NCI-H2196 (cell line): ENCODE data around the gene MAPKAPK2.
A peak's percentile ranks its signal among the peaks of the same experiment; 100 is the strongest.

Experiments used
- DNase-seq: peaks from one replicate; lab custom pipeline; 2025; ENCODE audit not compliant: unreplicated experiment; lab: John Stamatoyannopoulos, UW

The MAPKAPK2 gene

DNA sequence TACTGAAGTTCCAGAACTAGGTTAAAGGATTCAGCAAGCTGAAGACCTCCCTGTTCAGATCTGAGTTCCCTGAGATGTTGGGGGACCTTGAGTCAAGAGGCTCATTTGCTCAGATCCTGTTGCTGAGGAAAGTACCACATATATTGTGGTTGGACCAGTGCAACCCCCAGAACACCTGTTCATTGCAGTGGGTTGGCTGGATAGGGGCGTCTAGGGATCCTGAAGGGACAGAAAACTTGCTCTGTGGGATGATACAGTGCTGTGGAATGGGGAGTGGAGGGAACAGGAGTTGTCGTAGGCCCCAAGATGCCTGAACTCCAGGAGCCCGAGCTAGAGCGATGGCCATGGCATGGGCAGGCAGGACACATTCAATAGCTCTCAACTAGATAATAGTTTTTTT, 24.6 kb upstream of the MAPKAPK2 start:
- DNase-seq: no peak

DNA sequence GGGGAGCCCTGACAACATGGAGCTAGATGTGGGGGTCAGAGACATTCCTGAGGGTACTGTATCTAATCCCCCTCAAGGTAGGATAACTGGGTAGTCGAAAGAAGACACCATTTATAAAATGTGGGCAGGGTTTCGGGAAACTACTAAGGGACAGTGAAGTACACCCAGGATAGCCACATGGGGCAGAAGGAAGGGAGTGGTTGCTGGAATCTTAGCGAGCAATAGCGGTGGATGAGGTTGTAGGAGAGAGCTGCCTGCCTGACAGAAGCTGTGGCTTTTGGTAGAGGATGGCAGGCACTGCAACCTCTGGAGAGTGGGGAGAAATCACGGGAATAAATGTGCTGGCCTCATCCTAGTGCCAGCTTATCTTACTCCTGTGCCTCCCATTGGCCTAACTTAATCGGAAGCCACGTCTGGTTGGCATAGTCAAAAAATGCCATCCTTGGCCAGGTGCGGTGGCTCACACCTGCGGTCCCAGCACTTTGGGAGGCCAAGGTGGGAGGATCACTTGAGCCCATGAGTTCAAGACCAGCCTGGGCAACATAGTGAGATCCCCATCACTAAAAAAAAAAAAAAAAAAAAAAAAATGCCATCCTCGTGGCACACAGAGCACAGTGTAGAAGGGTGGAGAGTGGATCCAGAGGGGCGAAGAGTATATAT, 23.4 kb upstream of the MAPKAPK2 start:
- DNase-seq: no peak

DNA sequence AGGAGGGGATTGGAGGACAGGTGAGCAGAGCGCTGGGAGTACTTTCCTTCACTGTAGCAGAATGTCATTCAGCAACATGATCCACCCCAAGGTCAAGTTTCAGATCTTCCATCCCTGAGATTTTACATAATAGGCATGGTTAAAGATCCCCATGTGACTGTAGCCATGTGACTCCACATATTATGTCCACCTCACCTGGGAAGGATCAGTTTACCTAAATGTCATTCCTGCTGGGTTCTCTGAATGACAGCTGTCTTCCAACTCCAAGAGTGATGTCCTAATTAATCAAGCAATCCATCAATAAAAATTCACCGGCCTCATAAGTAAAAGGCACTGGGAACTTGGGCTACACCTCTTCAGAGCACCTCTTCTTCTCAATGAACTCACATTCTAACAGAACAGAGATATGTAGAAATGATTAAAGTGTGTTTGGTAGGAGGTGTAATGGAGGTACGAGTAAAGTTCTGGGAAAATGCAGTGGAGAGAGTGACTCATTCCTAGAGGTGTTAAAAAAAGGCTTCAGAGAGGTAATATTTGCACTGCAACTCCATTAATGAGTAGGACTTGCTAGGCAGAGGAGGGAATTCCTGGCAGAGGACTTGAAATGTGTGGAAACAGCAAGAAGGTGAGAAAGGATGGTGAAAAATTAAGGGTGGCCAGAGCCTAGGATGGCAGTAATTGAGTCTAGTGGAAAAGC, 22.2 kb upstream of the MAPKAPK2 start:
- no peak for DNase-seq

DNA sequence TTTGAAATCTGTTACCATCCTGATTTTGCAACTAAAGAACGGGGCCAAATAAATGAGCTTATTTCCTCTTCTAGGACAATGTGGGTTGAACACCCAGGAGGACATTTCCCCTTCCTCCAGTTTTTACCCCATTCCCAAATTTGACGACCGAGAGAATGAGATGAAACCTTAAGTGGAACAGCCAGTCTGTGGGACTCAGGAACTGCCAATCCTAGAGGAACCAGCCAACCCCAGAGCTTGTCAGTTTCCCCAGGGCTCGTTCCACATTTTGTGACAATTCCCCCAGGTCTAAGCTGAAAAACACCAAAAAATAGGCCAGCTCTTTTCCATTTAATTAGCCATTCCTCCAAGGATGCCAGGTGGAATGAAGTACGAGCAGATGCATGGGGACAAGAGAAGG, 21.3 kb upstream of the MAPKAPK2 start:
- no peak for DNase-seq

DNA sequence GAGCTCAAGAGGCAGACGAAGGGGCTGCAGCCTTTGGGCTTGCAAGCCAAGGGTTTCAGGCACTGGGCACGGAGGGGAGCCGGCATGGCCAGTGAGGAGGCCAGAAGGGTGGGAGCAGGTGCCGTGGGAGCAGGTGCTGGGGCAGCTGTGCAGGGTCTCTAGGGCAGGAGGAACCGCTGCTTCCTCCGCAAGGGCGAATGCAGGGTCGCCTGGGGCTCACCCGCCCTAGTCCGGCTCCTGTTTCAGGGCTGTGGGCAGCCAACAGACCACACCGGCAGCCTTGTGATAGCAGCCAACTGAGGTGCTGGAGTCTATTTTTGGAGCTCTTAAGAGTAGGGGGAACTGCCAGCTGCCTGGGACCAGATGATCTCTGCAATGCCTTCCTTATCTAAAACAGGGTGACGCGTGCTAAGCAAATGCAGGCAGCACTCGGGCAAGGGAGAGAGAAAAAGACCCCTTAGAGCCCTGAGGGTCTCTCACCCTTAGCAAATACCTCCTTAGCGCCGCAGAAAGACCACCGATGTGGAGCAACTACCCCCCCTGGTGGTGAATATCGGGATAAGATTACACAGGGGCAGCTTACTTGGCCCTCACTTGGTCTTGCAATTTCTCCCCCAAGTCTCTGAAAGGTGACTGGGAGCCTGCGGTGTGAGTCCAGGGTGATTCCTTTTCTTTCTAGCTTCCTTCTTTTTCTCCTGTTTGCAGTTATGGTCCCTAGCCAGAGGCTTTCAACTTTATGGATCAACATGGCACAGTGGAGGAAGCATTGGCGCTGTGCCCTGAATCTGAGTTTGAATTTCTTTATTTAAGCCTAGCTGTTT, 20.7 kb upstream of the MAPKAPK2 start:
- DNase-seq: peak; percentile 67

DNA sequence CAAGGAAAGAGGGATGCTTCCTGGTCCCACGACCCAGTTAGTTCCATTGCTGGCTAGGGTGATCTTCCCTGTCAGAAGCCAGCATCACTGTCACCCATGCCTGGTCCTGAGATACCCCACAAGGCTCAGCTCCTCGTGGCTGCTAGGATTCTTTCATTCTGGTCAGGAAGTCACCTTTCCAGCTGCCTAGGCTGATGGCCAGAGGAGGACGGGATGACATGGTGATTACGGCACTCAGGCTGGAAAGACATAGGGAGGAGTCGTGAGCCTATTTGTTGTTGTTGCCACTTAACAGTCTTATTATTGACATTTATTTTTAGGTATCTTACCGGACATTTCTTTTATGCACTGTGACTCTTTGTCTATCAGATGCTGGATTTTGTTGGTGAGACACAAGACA, 20.0 kb upstream of the MAPKAPK2 start:
- no peak for DNase-seq

DNA sequence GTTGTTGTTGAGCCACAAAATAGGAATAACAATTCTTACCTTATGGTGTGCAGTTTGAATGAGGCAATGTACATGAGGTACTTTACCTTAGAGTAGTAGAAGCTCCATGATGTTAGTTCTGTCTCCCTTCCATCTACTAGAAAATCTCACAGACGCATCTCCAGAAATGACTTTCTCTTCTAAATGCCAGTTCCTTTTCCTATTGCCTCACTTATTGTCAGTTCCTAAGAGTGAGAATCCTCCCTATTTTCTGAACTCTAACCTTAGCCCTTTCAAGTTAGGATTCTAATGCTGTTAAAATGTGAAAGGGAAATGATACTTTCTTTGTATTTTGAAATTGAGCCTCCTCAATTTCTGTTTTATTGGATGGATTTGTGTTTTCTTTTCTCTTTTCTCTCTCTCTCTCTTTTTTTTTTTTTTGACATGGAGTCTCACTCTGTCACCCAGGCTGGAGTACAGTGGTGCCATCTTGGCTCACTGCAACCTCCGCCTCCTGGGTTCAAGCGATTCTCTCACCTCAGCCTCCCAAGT, 18.6 kb upstream of the MAPKAPK2 start:
- DNase-seq: no peak

DNA sequence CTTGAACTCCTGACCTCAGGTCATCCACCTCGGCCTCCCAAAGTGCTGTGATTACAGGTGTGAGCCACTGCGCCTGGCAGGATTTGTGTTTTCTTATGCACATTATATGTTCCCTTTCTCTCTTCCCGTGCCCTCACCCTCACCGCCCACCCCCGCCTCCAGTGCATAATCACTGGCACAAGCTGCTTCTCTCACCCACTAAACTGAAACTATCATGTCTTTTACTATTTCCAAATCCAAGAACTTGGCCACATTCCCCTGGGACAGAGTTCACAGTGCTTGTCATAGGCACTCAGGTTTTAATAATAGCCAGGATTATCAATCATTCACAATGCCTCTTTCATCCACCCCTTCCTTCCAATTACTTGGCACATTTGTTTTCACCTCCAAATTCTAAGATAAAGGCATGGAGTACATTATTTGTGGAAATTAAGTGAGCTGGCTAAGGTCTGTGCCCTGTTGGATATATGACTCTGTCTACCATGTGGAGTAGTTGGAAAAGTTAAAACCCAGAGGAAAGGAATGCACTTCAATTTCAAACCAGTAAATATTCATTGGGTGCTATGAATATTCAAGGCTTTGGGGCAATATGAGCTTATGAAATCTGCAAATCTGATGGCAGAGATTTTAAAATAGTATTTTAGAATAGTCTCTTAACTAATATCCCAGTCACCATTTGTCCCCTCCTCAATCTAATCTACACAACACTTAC, 17.6 kb upstream of the MAPKAPK2 start:
- DNase-seq: no peak

DNA sequence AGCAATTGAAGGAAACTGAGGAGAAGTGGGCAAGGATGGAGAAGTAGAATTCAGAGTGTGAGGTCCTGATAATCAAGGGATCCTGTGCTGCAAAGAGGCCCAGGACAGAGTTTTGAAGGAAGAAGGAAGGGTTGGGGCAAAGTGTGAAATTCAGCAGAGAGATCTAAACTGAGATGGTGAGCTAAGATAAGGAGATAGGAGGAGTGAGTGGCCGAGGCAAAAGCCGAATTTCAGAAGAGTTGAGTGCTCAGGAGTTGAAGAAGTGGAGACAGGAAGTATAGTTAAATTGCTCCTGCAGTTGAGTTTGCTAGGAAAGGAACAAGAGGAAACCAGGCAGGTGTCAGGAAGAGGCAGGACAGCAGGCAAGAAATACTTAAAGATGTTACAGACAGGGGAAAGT, 16.4 kb upstream of the MAPKAPK2 start:
- DNase-seq: no peak

DNA sequence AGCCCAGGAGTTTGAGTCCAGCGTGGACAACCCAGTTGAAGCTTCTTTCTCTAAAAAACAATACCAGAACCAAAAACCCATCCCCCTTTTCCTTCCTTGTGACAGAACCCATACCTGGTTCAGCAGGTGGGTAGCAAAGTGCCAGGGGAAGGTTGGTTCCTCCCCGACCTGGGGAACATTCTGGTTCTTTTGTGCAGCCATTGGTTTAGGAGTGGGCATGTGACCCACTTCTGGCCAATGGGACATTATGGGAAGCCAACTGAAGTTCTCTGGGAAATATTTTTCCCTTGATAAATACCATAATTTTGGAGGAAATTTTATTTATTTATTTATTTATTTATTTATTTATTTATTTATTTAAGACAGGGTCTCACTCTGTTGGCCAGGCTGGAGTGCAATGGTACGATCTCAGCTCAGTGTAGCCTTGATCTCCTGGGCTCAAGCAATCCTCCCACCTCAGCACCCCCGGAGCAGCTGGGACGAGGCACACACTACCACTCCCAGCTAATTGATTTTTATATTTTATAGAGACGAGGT, 15.8 kb upstream of the MAPKAPK2 start:
- DNase-seq: no peak

DNA sequence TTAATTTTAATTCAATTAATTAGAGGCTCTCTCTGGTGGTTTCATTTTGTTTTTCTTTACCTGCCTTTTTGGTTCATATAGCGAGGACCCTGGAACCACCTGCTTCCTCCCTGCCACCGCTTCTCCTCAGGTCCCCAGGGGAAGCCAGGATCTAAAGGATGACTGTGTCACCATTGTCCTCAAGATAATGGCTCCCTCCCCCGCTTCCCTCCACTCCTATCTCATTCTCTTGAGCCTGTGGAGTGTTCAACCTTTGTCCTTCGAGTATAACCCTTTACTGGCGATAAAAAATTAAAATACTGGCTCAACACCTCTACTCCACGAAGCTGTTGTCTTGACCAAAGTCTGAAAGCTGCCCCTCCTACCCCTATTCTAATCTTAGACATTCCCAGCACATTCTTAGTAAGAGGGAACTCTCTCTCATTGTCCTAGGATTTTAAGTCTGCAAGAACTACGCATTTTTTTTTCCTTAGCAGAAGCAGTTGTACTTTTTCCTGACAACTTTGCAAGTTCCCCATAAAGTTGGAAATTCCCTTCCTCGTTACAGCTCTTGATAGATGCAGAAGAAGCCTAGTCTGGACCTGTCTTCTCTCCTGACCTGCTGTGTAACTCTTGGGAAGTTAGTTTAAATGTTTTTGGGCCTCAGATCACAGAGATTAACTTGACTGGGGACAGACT, 12.6 kb upstream of the MAPKAPK2 start:
- DNase-seq: no peak

DNA sequence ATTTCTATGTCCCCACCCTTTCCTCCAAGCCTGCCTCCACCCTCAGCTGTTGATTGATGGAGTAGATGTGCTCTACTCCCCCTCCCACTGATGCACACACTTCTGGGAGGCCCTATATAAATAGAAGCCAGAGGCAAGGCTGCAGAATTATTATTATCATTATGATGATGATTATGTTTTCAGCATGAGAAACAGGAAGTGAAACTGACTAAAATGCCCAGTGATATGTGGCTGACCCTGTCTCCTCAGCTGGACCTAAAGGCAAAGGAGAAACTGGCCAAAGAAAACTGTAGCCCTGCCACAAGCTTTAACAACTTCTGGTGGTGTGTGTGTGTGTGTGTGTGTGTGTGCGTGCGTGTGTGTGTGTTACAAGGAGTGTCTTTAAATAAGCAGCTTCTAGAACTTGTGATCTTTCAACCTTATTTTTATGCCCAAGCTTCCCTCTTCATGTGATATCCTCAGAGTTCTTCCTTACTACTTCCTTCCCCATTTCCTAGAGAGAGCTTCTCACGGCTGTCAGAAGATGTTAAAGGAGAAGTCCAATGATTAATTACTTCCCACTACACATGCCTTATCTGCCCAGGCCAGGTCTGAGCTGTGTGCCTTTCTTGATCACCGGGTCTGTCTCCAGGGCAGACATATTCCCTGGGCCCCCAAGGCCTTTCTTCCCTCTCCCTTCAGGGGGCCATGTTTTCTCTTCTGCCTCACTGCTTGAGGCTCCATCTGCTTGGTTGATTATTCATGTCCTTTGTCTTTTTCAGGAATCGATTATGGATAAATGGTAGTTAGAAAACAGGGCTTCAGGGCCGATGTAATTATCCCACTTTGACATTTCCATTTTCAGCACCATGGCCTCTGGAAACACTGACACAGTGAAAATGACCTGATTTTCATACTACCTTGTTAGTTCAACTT, 11.6 kb upstream of the MAPKAPK2 start:
- no peak for DNase-seq

DNA sequence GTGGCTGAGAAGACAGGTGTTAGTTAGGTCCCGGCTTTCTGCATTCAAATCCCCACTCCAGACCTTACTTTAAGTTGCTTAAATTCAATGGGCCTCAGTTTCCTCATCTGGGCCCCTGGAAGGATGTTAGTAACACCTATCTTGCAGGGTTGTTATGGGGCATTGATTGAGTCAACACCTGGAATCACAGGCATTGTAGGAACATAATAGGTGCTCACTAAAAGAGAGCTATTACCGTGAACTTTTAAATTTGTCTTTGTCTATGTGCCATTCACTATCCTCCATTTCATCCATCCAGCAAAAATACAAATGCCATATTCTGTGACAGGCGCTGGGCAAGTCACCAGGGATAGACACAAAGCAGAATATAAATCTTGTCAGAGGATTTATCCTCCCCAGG, 10.5 kb upstream of the MAPKAPK2 start:
- DNase-seq: no peak

DNA sequence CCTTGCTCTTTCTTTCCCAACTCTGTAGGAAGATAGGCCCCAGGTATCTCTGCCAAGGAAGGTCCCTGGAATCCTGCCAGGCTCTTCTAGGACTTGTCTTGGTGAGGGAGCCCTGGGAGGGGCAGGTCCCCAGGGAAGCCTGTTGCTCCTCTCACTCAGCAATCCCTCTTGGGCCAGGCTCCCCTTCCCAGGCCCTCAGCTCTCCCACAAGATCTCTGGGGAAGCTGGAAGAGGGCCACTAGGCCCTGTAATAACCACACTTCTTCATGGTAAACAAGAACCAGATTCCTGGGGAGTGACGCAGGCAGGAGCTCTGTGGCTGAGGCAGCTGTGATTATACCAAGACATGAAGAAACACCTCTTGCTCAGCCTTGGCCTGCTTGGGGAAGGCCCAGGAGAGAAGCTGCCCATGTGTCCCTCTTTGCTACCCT, 9.9 kb upstream of the MAPKAPK2 start:
- DNase-seq: no peak

DNA sequence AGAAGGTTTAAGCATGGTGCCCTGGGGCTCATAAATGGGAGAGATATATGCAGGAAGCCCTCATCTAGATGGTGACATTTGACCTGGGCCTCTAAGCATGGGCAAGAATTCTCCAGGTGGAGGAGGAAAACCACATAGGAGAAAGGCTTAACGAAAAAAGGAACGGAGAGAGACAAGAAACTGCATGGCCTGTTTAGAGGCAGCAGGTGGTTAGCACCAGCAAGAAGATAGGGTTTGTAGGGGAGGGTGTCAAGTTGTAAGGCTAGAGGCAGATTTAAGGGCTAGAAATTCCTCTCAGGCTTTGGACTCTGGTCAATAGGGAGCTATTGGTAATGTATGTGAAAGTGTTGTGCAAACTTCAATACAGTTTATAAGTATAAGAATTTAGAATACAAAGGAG, 8.2 kb upstream of the MAPKAPK2 start:
- no peak for DNase-seq

DNA sequence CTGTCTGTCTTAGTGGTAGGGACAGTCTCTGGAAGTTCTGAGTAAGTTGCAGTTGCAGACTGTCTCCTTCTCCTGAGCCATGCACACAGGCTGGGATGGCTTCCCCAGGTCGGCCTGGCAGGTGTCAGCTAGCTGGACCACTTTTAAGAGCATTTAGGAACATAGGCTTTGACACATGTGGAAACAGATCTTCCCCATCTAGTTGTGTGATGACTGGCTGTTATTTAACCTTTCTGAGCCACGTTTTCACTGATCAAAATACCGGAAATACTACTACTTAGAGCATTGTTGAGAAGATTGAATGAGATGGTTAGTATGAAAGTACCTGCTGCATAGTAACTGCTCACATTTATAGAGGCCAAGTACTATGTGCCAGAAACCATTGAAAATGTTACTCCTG, 6.2 kb upstream of the MAPKAPK2 start:
- DNase-seq: no peak

DNA sequence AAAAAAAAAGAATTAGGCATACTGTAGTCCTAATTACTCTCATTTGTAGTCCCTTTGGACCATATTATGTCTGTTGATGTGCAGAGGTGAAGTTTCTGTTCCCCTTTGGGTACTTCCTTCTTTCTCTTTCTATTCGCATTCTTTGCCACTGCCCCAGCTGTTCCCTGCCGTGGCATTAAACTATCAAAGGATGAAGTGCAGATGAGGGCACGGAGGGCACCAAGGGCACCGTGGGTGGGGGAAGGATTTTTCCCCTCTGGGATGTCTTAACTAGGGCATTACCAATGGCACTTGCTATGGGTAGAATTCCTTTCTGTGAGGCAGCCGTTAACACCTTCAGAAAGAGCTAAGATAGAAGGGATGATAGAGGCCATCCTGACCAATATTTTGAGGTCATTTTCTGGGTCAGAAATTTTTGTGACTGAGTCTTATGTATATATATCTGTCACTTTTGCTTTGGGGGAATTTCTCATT, 4.9 kb upstream of the MAPKAPK2 start:
- no peak for DNase-seq

DNA sequence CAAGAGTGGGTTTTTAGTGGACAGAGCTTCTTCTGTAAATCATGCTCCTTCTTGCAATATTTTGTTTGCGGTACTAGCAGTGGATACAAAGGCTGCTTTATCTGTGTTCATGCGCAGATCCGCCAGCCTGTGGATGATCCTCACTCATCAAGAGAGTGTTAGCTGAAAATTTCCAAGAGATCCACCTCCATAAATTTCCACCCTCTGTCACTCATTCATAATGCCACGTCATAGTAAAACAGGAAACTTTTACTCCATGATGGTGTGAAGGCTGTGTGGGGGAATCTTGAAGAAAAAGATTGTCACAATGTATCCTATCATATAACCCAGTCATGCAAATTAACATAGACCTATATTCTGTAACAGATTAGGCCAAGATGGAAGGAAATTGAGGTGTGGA, 4.4 kb upstream of the MAPKAPK2 start:
- DNase-seq: no peak

DNA sequence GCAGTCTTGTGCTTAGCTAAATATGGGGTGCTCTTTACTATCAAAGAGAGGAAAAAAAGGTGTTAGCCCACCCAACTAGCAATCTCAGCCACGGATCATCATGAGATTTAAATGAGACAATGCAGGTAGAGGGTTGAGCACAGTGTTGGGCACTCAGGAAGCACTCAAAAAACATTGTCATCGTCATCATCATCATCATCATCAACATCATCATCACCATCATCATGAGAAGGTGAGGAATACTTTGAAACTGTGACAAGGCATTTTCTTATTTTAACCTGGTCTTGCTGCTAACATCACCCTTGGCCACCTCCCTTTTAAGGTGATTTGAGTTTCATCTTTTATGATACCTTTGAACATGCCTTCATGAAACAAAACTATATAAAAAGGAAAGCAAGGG, 3.3 kb upstream of the MAPKAPK2 start:
- no peak for DNase-seq
